ENCODE measurements around the gene CORT. TPM values are rescaled to one million over a fixed set of nuclear protein-coding genes. Genes with fewer than 3 reads are reported as not detected.

CORT gene
- polyA plus RNA-seq, 1 donor (not counting 4 experiments of a cell fraction or from before 2014, with no cell fraction given) = 0.17 TPM

DNA sequence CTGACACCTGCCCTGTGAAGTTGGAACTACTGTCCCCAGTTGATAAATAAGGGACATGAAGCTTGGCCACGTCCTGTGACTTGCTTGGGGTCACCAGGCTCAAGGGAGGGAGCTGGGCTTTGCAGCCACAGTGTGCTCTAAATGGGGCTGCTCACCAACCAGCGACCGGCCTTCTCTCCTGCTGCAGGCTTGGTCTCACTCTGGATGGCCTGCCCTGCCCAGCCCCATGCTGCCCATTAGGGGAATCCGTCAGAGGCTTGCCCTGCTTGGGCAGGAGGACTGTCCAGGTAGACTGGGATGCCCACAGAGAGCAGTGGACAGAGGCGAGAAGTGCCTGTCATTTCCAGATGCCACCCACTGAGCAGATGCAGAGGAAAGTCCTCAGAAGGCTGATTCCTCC, 20.8 kb upstream of the CORT start:
- Histone ChIP-seq H4K20me1 (ENCODE audit: control insufficient read depth, extremely low read depth, insufficient read depth, low read length) (no peaks in the 10 kb centered on the region), H3K9ac (ENCODE audit: control insufficient read depth, extremely low read depth, insufficient read depth, low read length) (no peak overlapping the region), H3K79me2 (ENCODE audit: control insufficient read depth, insufficient read depth, low read length) (peaks cover 10% of the 10 kb centered on the region), H3K4me2 (ENCODE audit: control insufficient read depth, extremely low read depth, insufficient read depth, low read depth, low read length) (no peak overlapping the region), H3K9me3 (ENCODE audit: control insufficient read depth, low read depth, low read length) (no peaks in the 10 kb centered on the region), H3K4me1 (ENCODE audit: control insufficient read depth, extremely low read depth, insufficient read depth, low read length) (peaks cover 12% of the 10 kb centered on the region), H3K27ac (ENCODE audit: control insufficient read depth, insufficient read depth, low read length) (no peak overlapping the region), H3K9me1 (ENCODE audit: control insufficient read depth, extremely low read depth, insufficient read depth, low read length) (no peaks in the 10 kb centered on the region), H2AFZ (ENCODE audit: control insufficient read depth, low read length) (no peak overlapping the region), H3K27me3 (ENCODE audit: control insufficient read depth, extremely low read depth, insufficient read depth, low read length) (no peaks in the 10 kb centered on the region), H3K4me3 (ENCODE audit: control insufficient read depth in 2 of 3, extremely low read depth in 1 of 3, insufficient read depth in 2 of 3, low read depth in 1 of 3, low read length in 3 of 3) (no peak overlapping the region), H3K36me3 (ENCODE audit: control insufficient read depth in 2 of 2, extremely low read depth in 1 of 2, insufficient read depth in 2 of 2, low read length in 2 of 2) (no peaks in the 10 kb centered on the region)
- dilution Hi-C loops (cut with MboI; ENCODE audit: extremely low pct_ligation_motif_present, low sequenced_read_pairs) = no loop called here
- no peak for FAIRE-seq
- no peak for DNase-seq (ENCODE audit: low read depth, low spot score)
- TF ChIP-seq EZH2 (IDR thresholded peaks at IDR 0.05; ENCODE audit: low read length) = no peak
- TF ChIP-seq, protein P1, sequence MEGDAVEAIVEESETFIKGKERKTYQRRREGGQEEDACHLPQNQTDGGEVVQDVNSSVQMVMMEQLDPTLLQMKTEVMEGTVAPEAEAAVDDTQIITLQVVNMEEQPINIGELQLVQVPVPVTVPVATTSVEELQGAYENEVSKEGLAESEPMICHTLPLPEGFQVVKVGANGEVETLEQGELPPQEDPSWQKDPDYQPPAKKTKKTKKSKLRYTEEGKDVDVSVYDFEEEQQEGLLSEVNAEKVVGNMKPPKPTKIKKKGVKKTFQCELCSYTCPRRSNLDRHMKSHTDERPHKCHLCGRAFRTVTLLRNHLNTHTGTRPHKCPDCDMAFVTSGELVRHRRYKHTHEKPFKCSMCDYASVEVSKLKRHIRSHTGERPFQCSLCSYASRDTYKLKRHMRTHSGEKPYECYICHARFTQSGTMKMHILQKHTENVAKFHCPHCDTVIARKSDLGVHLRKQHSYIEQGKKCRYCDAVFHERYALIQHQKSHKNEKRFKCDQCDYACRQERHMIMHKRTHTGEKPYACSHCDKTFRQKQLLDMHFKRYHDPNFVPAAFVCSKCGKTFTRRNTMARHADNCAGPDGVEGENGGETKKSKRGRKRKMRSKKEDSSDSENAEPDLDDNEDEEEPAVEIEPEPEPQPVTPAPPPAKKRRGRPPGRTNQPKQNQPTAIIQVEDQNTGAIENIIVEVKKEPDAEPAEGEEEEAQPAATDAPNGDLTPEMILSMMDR (optimal IDR thresholded peaks at IDR 0.05 in 1 of 3, IDR thresholded peaks at IDR 0.05 in 1 of 3, conservative IDR thresholded peaks at IDR 0.05 in 1 of 3; ENCODE audit: extremely low read depth in 1 of 3, insufficient read depth in 2 of 3, low read length in 3 of 3) = no peak

DNA sequence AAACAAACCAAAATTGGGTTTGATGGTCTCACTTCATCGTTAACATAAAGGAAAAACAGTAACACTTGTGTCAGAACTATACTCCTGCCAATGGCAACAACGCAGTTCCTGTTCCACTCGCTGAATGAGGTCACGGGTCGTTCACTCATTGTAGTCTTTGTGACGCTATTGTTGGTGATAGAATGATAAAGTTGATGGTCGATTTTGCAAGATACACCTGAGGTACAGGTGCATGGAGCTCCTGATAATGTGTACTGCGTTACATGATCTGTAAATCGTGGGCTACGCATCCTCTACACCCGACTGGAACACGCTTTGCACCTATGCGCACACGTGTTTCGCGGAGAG, 20.0 kb upstream of the CORT start:
- Histone ChIP-seq H3K4me2 (ENCODE audit: control insufficient read depth, extremely low read depth, insufficient read depth, low read depth, low read length) (peak overlapping the region; percentile 99), H3K27ac (ENCODE audit: control insufficient read depth, insufficient read depth, low read length) (peak overlapping the region; percentile 79), H3K9me1 (ENCODE audit: control insufficient read depth, extremely low read depth, insufficient read depth, low read length) (no peaks in the 10 kb centered on the region), H4K20me1 (ENCODE audit: control insufficient read depth, extremely low read depth, insufficient read depth, low read length) (no peaks in the 10 kb centered on the region), H3K4me3 (ENCODE audit: control insufficient read depth in 2 of 3, extremely low read depth in 1 of 3, insufficient read depth in 2 of 3, low read depth in 1 of 3, low read length in 3 of 3) (peak overlapping the region; percentile 72 to 90 (median 80)), H3K9ac (ENCODE audit: control insufficient read depth, extremely low read depth, insufficient read depth, low read length) (peak overlapping the region; percentile 93), H3K79me2 (ENCODE audit: control insufficient read depth, insufficient read depth, low read length) (peaks cover 10% of the 10 kb centered on the region), H2AFZ (ENCODE audit: control insufficient read depth, low read length) (peak overlapping the region; percentile 99), H3K27me3 (ENCODE audit: control insufficient read depth, extremely low read depth, insufficient read depth, low read length) (no peaks in the 10 kb centered on the region), H3K36me3 (ENCODE audit: control insufficient read depth in 2 of 2, extremely low read depth in 1 of 2, insufficient read depth in 2 of 2, low read length in 2 of 2) (no peaks in the 10 kb centered on the region), H3K9me3 (ENCODE audit: control insufficient read depth, low read depth, low read length) (no peaks in the 10 kb centered on the region), H3K4me1 (ENCODE audit: control insufficient read depth, extremely low read depth, insufficient read depth, low read length) (peaks cover 12% of the 10 kb centered on the region)
- dilution Hi-C loops (cut with MboI; ENCODE audit: extremely low pct_ligation_motif_present, low sequenced_read_pairs) = no loop called here
- FAIRE-seq (no peak), DNase-seq (ENCODE audit: low read depth, low spot score) (no peak)
- TF ChIP-seq, protein P1 (optimal IDR thresholded peaks at IDR 0.05 in 1 of 3, IDR thresholded peaks at IDR 0.05 in 1 of 3, conservative IDR thresholded peaks at IDR 0.05 in 1 of 3; ENCODE audit: extremely low read depth in 1 of 3, insufficient read depth in 2 of 3, low read length in 3 of 3) = no peak
- TF ChIP-seq EZH2 (IDR thresholded peaks at IDR 0.05; ENCODE audit: low read length) = no peak

Measured in keratinocyte (primary cell).